Stimulated activated CD8-positive, alpha-beta memory T cell treated with anti-CD3 and anti-CD28 coated beads, Interleukin-15, amount 100 ng/mL, for 48 hours (primary cell): Measurements from ENCODE around the gene STX8.
"Not testable (repeated sequence)": the region's sequence is repeated elsewhere in the genome, so short reads cannot be mapped to it uniquely, and the experiment has no call there.

Experiments used
- DNase-seq, 2 donors: peaks; one replicate each; pipeline ENCODE4 v3.0.0-alpha.2; 2020; ENCODE audit warnings: low read depth in 2 of 2

Gene STX8

GRCh38 chr17:9343516-9343915, 232.1 kb downstream of the STX8 start:
- DNase-seq = no peak

GRCh38 chr17:9342225-9342624, 233.4 kb downstream of the STX8 start:
- DNase-seq = no peak

- no peak for DNase-seq
Observed at GRCh38 chr17:9339958-9340357, 235.7 kb downstream of the STX8 start.

GRCh38 chr17:9339482-9339881, 236.1 kb downstream of the STX8 start:
- not testable (repeated sequence) for DNase-seq

GRCh38 chr17:9336817-9337216, 238.8 kb downstream of the STX8 start:
- DNase-seq = no peak

GRCh38 chr17:9334536-9335446, 240.8 kb downstream of the STX8 start:
- no peak for DNase-seq

- no peak for DNase-seq
Observed at GRCh38 chr17:9332132-9332494, 243.5 kb downstream of the STX8 start.

- DNase-seq = no peak
Observed at GRCh38 chr17:9331279-9332131, 244.1 kb downstream of the STX8 start.

- no peak for DNase-seq
Observed at GRCh38 chr17:9330611-9331271, 244.9 kb downstream of the STX8 start.

GRCh38 chr17:9330141-9330540, 245.5 kb downstream of the STX8 start:
- no peak for DNase-seq

- no peak for DNase-seq
Observed at GRCh38 chr17:9329251-9329921, 246.2 kb downstream of the STX8 start.

- no peak for DNase-seq
Observed at GRCh38 chr17:9324864-9325263, 250.8 kb downstream of the STX8 start.

GRCh38 chr17:9322326-9322725, 253.3 kb downstream of the STX8 start:
- DNase-seq = no peak

- DNase-seq = no peak
Observed at GRCh38 chr17:9321890-9322289, 253.7 kb downstream of the STX8 start.

- no peak for DNase-seq
Observed at GRCh38 chr17:9315360-9315759, 260.3 kb downstream of the STX8 start.

GRCh38 chr17:9313346-9313745, 262.3 kb downstream of the STX8 start:
- DNase-seq = no peak

GRCh38 chr17:9309216-9309615, 266.4 kb downstream of the STX8 start:
- no peak for DNase-seq

- no peak for DNase-seq
Observed at GRCh38 chr17:9308069-9308468, 267.6 kb downstream of the STX8 start.

GRCh38 chr17:9307313-9307998, 268.2 kb downstream of the STX8 start:
- DNase-seq = no peak

GRCh38 chr17:9306086-9306485, 269.5 kb downstream of the STX8 start:
- DNase-seq = no peak

GRCh38 chr17:9299695-9300094, 275.9 kb downstream of the STX8 start:
- DNase-seq = no peak
